H1 (cell line): Measurements from ENCODE around the gene YIF1A. TPM values are rescaled to one million over a fixed set of nuclear protein-coding genes. Genes with fewer than 3 reads are reported as not detected.

Source experiments
- TAF1 ChIP-seq: IDR thresholded peaks from 2 replicates; pipeline ENCODE4 v1.6.1; 2011; ENCODE audit warnings: mild to moderate bottlenecking, low read depth, low read length
- YY1 ChIP-seq: IDR thresholded peaks from 2 replicates; pipeline ENCODE4 v1.6.1; 2011; ENCODE audit warnings: low read depth, mild to moderate bottlenecking, low read length
- ZNF274 ChIP-seq: IDR thresholded peaks from 2 replicates; pipeline ENCODE4 v1.7.0; 2012; ENCODE audit warnings: low read length, borderline replicate concordance; ENCODE audit errors: extremely low read depth
- polyA plus RNA-seq, 7 experiments: library from polyadenylated mRNA; depleted of rRNA in 3 of 7; stranded (reverse) in 5 of 7; unstranded in 2 of 7; fragments of >200 nt in 5 of 7; fragments of 200-250 nt in 2 of 7; gene quantifications; 1 replicate in 5 of 7; 2 replicates in 1 of 7; 4 replicates in 1 of 7; pipeline versions ENCODE4 v1.2.1 to v1.2.3, GENCODE V29; 2011 to 2013; ENCODE audit warnings: missing spikeins in 2 of 7, mixed read lengths in 2 of 7
- total RNA-seq: library from RNA; stranded (reverse); fragmentation: NEBNext Ultra II Directional; extraction: Animal tissue kit (Norgen Biotek cat#: 25700); gene quantifications from 2 replicates; pipeline ENCODE4 v1.2.1, GENCODE V29; 2021

The YIF1A gene
- total and polyA plus RNA-seq, 2 of the 8 experiments (the other 6 are each of a cell fraction or from before 2014, with no cell fraction given) = 70.1 to 178 TPM

GRCh38 chr11:66281001-66281400, 7.9 kb downstream of the YIF1A start (continued):
- TF ChIP-seq TAF1 = no peak
- no peak for TF ChIP-seq ZNF274
- no peak for TF ChIP-seq YY1
